HuH-7.5 (cell line): ENCODE data around the gene GJD4.
A peak's percentile ranks its signal among the peaks of the same experiment; 100 is the strongest.

Source experiments
- DNase-seq: peaks from one replicate; pipeline ENCODE4 v3.0.0; 2011; ENCODE audit warnings: low spot score

GJD4 gene

GRCh38 chr10:35605191-35605590, at the start of gene GJD4:
GJD4 (plus strand) TSS chr10:35605341; CDS start chr10:35605568, 227 bp downstream.
- DNase-seq: no peak

- no peak for DNase-seq
Measured at GRCh38 chr10:35555962-35556930, 48.9 kb upstream of the GJD4 start.

GRCh38 chr10:35558276-35558675, 46.9 kb upstream of the GJD4 start:
- DNase-seq: no peak

GRCh38 chr10:35559416-35559815, 45.7 kb upstream of the GJD4 start:
- DNase-seq: no peak

DNA sequence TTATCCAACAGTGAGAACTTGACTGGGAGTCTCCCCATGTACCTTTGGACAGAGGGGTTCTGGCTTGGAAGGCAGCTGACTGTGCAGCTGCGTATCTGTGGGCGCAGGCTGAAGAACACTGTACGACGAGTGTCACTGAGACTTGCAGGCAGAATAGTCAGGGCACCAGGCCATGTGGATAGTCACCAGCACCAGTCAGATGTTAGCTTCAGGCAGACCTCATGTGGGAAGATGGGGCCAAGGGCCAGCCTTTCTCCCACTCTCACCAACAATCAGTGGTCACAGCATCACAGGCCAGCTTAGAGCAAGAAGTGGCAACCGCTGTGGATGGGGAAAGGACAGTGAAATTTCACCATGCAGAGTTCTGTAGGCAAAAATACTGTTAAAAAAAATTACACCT, 43.4 kb upstream of the GJD4 start:
- DNase-seq: no peak

- DNase-seq: no peak
Measured at GRCh38 chr10:35562427-35562826, 42.7 kb upstream of the GJD4 start.

GRCh38 chr10:35563261-35563891, 41.8 kb upstream of the GJD4 start:
- peak; percentile 16 for DNase-seq

DNA sequence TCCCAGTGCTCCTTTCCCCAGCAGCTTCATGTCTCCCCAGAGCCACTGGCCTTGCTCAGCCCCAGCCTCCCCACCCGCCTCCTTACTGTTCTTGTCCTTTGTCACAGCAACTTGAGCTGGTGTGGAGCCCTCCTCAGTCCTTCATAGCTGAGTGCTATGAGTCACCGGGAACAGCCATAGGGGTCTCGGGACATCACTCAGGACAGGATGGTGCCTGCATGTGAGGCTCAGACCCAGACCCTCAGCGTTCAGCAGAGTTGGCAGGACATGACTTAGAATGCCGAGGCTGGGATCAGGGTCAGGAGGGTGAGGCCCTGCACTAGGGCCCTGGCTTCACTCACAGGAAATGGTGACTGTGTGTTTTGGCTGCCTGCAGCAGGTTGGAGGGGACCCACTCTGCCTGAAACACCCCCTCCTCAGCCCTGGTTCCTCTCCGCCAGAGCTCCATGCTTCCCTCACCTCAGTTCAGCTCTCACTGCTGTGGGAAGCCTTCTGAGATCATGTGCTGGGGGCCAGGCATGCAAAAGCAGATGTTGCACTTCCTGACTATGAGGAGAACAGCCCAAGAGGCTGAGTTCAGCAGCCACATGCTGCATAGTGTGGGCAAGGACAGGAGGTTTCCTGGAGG, 40.7 kb upstream of the GJD4 start:
- no peak for DNase-seq

- DNase-seq: no peak
Measured at GRCh38 chr10:35565602-35566081, 39.5 kb upstream of the GJD4 start.

DNA sequence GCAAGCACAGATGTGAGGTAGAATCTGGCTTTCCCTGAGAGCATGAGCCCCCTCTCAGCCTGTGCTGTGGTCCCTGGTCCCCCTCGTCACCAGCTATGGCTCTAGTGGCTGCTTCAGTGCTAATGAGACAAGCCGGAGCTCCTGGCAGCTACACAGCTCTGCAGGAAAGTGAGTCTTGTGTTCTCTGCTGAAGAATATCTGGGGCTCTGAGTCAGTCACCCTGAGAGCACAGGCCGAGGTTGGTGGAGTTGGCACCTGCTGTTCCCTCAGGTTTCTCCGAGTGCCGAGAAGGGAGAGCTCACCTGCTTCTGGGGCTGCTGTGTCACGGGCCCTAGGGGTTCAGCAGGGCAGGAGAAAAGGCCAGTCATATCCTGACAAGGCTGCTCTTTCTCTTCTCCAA, 37.2 kb upstream of the GJD4 start:
- no peak for DNase-seq

DNA sequence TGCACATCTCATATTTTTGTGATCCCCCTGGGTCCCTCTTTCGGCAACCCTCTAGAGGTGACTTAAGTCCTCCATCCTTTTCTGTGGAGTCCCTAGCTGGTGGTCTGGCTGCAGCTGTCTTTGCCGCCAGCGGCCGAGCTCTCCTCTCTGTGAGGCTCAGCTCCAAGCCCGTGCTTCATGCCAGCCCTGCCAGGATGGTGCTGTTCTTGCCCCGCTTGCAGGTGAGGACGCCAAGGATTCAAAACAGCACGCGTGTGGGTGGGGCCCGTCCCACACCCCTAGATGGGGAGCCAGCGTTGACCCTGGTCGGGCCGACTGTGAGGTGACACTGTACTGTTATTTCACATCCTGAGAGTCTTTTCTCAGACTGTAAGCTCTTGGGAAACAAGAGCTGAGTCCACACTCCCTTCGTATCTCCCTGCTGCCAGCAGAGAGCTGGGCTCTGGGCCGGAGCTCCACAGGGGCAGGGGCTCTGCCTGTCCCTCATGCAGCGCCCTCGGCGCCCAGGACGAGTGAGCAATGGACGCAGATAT, 36.6 kb upstream of the GJD4 start:
- no peak for DNase-seq

DNA sequence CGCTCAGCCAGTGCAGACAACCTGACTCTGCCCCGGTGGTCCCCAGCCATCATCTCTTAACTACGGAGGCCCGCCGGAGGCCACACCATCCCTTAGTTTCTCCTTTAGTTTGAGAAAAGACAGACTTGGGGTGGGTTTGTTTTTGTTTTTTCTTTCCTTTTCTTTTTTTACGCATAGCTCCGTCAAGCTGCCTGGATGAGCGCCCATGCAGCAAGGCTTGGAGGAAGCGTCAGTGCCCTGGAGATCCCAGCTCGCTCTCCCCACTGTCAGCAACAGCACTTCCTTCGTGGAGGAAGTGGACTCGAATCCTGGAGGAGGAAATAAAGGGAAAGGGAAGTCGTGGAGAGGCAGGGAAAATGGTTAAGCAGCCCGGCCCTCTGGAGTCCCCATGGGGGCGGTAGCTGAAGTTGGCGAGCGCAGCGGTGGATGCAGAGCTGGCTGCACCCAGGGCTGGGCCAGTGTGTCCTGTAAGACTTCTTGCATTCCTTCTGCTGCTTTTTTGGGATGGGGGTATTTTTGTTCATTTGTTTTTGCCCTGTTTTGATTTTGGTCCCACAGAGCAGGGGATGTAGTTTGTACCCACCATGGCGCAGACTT, 35.9 kb upstream of the GJD4 start:
- DNase-seq: no peak

DNA sequence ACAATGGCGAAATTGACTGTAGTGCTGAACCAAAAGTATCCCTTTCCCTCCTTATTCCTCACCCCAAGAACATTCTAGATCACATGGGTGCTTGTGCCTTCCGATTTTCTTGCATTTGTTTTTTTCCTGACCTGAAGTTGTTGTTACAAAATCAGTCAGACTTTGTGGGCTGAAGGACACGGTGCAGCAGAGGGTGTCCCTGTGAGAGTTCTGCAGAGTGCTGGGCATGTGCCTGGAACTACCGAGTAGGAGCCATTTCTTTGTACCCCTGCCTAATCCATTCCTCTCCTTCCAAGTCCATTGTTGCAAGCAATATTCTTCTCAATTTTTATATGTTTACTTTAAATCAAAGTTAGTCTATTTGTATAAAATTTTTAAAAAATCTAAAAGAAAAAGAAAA, 35.3 kb upstream of the GJD4 start:
- no peak for DNase-seq

DNA sequence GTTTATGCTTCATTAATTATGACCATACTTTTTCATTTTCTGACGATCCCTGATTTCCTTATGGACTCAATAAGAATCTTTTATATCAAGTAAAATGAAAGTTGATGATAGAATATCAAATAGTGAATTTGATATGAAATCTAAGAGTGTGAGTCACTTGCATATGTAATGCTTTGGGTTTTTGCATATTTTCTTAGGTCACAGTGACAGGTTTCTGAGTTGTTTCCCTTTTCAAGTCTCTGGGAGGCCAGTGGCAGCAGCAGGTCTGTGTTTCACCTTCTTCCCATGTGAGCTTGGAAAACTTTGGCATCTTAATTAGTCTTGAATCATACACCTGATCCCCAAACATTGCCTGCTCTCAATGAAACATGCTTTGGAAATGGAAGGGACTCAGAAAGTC, 34.7 kb upstream of the GJD4 start:
- no peak for DNase-seq

- DNase-seq: no peak
Measured at GRCh38 chr10:35572583-35572982, 32.6 kb upstream of the GJD4 start.

DNA sequence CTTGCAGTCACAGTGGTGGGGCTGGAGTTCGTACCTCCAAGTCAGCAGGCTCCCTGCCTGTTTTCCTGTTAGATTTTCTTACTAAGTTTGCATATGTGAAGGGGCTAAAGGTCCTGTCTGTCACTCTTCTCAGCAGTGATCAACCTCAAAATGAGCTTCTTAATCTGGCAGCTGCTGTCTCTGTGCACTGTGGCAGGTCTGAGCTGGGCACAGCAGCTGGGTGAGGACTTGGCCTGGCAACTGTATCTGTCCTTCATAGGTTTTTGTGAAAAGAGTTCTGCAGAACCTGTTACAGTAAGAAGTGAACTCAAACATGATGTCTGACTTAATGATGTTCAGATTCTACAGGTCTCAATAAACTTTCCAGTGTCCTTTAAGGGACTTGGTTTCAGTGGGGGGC, 31.3 kb upstream of the GJD4 start:
- no peak for DNase-seq

DNA sequence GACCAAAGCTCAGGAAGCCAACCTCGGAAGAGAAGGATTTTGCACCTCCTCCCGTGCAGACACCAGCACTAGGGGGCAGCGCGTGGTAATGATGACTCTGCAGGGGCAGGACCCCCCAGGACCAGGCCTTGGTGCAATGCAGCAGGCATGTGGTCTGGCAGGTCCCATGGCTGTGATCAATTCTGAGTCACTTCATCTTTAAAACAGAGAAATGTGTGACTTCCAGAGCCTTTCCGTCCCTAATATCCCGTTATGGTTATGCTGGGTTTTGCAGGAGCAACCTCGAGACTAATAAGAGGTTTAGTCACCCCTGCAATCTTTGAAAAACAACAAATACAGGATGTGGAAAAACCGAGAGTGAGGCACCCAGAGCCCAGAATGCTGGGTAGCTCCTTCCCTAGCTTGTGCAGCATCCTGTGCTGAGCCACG, 30.2 kb upstream of the GJD4 start:
- DNase-seq: no peak

- DNase-seq: no peak
Measured at GRCh38 chr10:35575640-35576039, 29.5 kb upstream of the GJD4 start.

DNA sequence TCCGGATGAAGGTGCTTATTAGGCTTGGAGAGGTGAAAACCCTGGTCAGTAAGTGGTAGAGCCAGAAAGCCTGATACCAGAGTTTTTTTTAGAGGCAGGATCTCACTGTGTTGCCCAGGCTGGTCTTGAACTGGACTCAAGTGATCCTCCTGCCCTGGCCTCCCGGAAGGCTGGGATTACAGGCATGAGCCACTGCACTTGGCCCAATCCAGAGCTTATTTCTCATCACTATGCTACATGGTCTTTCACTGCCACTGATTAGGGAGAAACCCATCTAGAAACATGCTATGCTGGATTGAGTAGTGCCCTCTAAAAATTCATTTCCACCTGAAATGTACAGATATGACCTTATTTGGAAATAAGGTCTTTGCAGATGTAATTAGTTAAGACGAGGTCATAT, 28.4 kb upstream of the GJD4 start:
- no peak for DNase-seq

- DNase-seq: no peak
Measured at GRCh38 chr10:35577926-35578617, 27.1 kb upstream of the GJD4 start.

GRCh38 chr10:35578618-35578956, 26.6 kb upstream of the GJD4 start:
- DNase-seq: no peak

DNA sequence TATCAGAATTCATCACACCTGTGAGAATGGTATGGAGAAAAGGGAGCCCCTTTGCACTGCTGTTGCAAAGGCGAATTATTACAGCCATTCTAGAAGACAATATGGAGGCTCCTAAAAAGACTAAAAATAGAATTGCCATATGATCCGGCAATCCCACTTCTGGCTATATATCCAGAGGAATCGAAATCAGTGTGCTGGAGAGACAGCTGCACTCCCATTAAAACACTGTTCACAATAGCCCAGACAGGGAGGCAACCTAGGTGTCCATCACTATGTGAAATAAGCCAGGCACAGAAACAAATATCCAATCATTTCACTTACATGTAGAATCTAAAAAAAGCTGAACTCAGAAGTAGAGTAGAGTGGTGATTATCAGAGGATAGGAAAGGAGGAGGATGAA, 26.0 kb upstream of the GJD4 start:
- no peak for DNase-seq
